Progenitor cell of endocrine pancreas (in vitro differentiated cells): Measurements from ENCODE around the gene HSD17B8. TPM values are rescaled to one million over a fixed set of nuclear protein-coding genes. Genes with fewer than 3 reads are reported as not detected.

Source experiments
- DNase-seq: peaks from one replicate; pipeline ENCODE4 v3.0.0; 2021; ENCODE audit warnings: low spot score; ENCODE audit not compliant: unreplicated experiment
- H3K27ac Mint-ChIP-seq: 2 replicates; pipeline ENCODE4 v1.8.0; 2021; ENCODE audit warnings: mild to moderate bottlenecking, moderate library complexity, mixed read lengths
- H3K27me3 Mint-ChIP-seq: 2 replicates; pipeline ENCODE4 v1.8.0; 2021; ENCODE audit warnings: mixed read lengths
- H3K36me3 Mint-ChIP-seq: 2 replicates; pipeline ENCODE4 v1.8.0; 2022; ENCODE audit warnings: mixed read lengths; ENCODE audit not compliant: insufficient read depth
- H3K4me1 Mint-ChIP-seq: 2 replicates; pipeline ENCODE4 v1.8.0; 2021; ENCODE audit warnings: low read depth, mixed read lengths
- H3K4me3 Mint-ChIP-seq: 2 replicates; pipeline ENCODE4 v1.8.0; 2021; ENCODE audit warnings: low read depth, mild to moderate bottlenecking, moderate library complexity, mixed read lengths
- H3K9me3 Mint-ChIP-seq: 2 replicates; pipeline ENCODE4 v1.8.0; 2021; ENCODE audit warnings: low read depth, mixed read lengths
- CTCF ChIP-seq: fragments of 200-600 bp; sonication (generic); IDR thresholded peaks from one replicate; pipeline ENCODE4 v1.5.0; 2021; ENCODE audit warnings: antibody characterized with exemption, mild to moderate bottlenecking; ENCODE audit not compliant: unreplicated experiment
- total RNA-seq: library from RNA; stranded (reverse); gene quantifications from 2 replicates; pipeline ENCODE4 v1.2.1, GENCODE V29; 2021

Gene HSD17B8
- total RNA-seq, 1 donor from 2014 or later, result 9.2 TPM

GRCh38 chr6:33166363-33166762, 38.1 kb upstream of the HSD17B8 start:
- H3K36me3 Mint-ChIP-seq, result no peaks in the 10 kb centered on the region
- DNase-seq, result no peak
- H3K4me3 Mint-ChIP-seq, result no peak overlapping the region
- no peak for TF ChIP-seq CTCF
- H3K27me3 Mint-ChIP-seq, result peaks cover 29% of the 10 kb centered on the region
- H3K4me1 Mint-ChIP-seq, result peaks cover 1% of the 10 kb centered on the region
- H3K9me3 Mint-ChIP-seq, result no peaks in the 10 kb centered on the region
- no peak overlapping the region for H3K27ac Mint-ChIP-seq

GRCh38 chr6:33166811-33167210, 37.6 kb upstream of the HSD17B8 start:
- no peak for DNase-seq
- Mint-ChIP-seq H3K36me3 (no peaks in the 10 kb centered on the region), H3K27ac (no peak overlapping the region), H3K4me1 (no peaks in the 10 kb centered on the region), H3K9me3 (no peaks in the 10 kb centered on the region), H3K27me3 (peaks cover 25% of the 10 kb centered on the region), H3K4me3 (no peak overlapping the region)
- TF ChIP-seq CTCF, result no peak

- H3K4me1 Mint-ChIP-seq, result peaks cover 1% of the 10 kb centered on the region
- no peak for TF ChIP-seq CTCF
- DNase-seq, result no peak
- no peak overlapping the region for H3K27ac Mint-ChIP-seq
- no peaks in the 10 kb centered on the region for H3K9me3 Mint-ChIP-seq
- H3K36me3 Mint-ChIP-seq, result no peaks in the 10 kb centered on the region
- H3K27me3 Mint-ChIP-seq, result peaks cover 19% of the 10 kb centered on the region
- H3K4me3 Mint-ChIP-seq, result no peak overlapping the region
Measured at GRCh38 chr6:33167374-33168283, 36.8 kb upstream of the HSD17B8 start.

GRCh38 chr6:33168284-33168601, 36.2 kb upstream of the HSD17B8 start:
- no peak overlapping the region for H3K4me3 Mint-ChIP-seq
- no peaks in the 10 kb centered on the region for H3K9me3 Mint-ChIP-seq
- H3K4me1 Mint-ChIP-seq, result peaks cover 1% of the 10 kb centered on the region
- H3K27ac Mint-ChIP-seq, result no peak overlapping the region
- H3K27me3 Mint-ChIP-seq, result peaks cover 20% of the 10 kb centered on the region
- TF ChIP-seq CTCF, result no peak
- no peak for DNase-seq
- no peaks in the 10 kb centered on the region for H3K36me3 Mint-ChIP-seq

GRCh38 chr6:33168639-33169038, 35.8 kb upstream of the HSD17B8 start:
- peaks cover 1% of the 10 kb centered on the region for H3K4me1 Mint-ChIP-seq
- peaks cover 18% of the 10 kb centered on the region for H3K27me3 Mint-ChIP-seq
- H3K36me3 Mint-ChIP-seq, result no peaks in the 10 kb centered on the region
- no peak overlapping the region for H3K4me3 Mint-ChIP-seq
- no peak for DNase-seq
- H3K9me3 Mint-ChIP-seq, result no peaks in the 10 kb centered on the region
- H3K27ac Mint-ChIP-seq, result no peak overlapping the region
- TF ChIP-seq CTCF, result no peak
